GM12878 (cell line): ENCODE results near the gene SMG9. TPM values are rescaled to one million over a fixed set of nuclear protein-coding genes. Genes with fewer than 3 reads are reported as not detected.

Experiments
- ATAC-seq: fragments of 200-7000 bp; cut with Tn5 transposase; 3 replicates; pipeline ENCODE4 v1.9.1; 2020; ENCODE audit warnings: mild to moderate bottlenecking, moderate library complexity
- BruUV-seq: library from RNA; stranded (reverse); fragments of 400-500 nt; replicated peaks from 2 replicates; lab custom pipeline; 2021; lab: Mats Ljungman, UMichigan
- CTCF ChIA-PET: fragments of 300-600 bp; sonication (Branson Sonifier 250); formaldehyde crosslinking; extraction: SDS; loops from one replicate; lab custom pipeline; 2021; ENCODE audit warnings: inconsistent platforms; lab: Yijun Ruan, JAX
- POLR2A ChIA-PET: fragments of 350-600 bp; formaldehyde crosslinking; extraction: SDS; loops from one replicate; lab custom pipeline; 2021; ENCODE audit warnings: inconsistent platforms; lab: Charles Lee
- RAD21 ChIA-PET: fragments of 300-600 bp; sonication (Branson Sonifier 250); formaldehyde crosslinking; loops from one replicate; lab custom pipeline; 2023; ENCODE audit warnings: antibody characterized with exemption; ENCODE audit not compliant: unreplicated experiment; lab: Charles Lee
- SMC1A ChIA-PET: fragments of 300-600 bp; sonication (Branson Sonifier 250); formaldehyde crosslinking; loops from one replicate; lab custom pipeline; 2023; ENCODE audit not compliant: unreplicated experiment, uncharacterized antibody; lab: Charles Lee
- DNase-seq: peaks from one replicate; pipeline ENCODE4 v3.0.0-alpha.2; 2011; ENCODE audit warnings: low read depth, low spot score
- FAIRE-seq: peaks from 3 replicates; lab custom pipeline; 2011; peaks lifted over from hg19 to GRCh38; lab: Jason Lieb, UNC
- H2AFZ ChIP-seq: 2 replicates; pipeline ENCODE4 v1.6.0; 2011; ENCODE audit warnings: low read depth, low read length, control low read depth; ENCODE audit not compliant: control insufficient read depth
- H3K27ac ChIP-seq: 2 replicates; pipeline ENCODE4 v1.5.1; 2011; ENCODE audit warnings: control low read depth; ENCODE audit not compliant: control insufficient read depth, insufficient read depth
- H3K27me3 ChIP-seq, 2 experiments: replicated peaks in 1 of 2; 2 replicates each; pipeline versions ENCODE4 v1.6.0 to v1.6.1; 2011; ENCODE audit warnings: low read length in 1 of 2; ENCODE audit not compliant: control insufficient read depth in 2 of 2, insufficient read depth in 2 of 2
- H3K36me3 ChIP-seq, 2 experiments: 2 replicates each; pipeline ENCODE4 v1.5.1; 2011; ENCODE audit warnings: low read length in 1 of 2; ENCODE audit not compliant: control insufficient read depth in 2 of 2, insufficient read depth in 2 of 2
- H3K4me1 ChIP-seq: 2 replicates; pipeline ENCODE4 v1.6.1; 2011; ENCODE audit warnings: mild to moderate bottlenecking, low read length, moderate library complexity, mixed read lengths; ENCODE audit not compliant: control insufficient read depth, insufficient read depth
- H3K4me2 ChIP-seq: 2 replicates; pipeline ENCODE4 v1.6.0; 2011; ENCODE audit warnings: control low read depth; ENCODE audit not compliant: control insufficient read depth, insufficient read depth
- H3K4me3 ChIP-seq: fragments of 200-600 bp; sonication (generic); 2 replicates; pipeline ENCODE4 v1.5.1; 2016
- H3K79me2 ChIP-seq: 2 replicates; pipeline ENCODE4 v1.6.0; 2011; ENCODE audit warnings: low read length; ENCODE audit not compliant: control insufficient read depth, insufficient read depth
- H3K9ac ChIP-seq: 2 replicates; pipeline ENCODE4 v1.8.0; 2011; ENCODE audit warnings: low read length, control low read depth, mixed read lengths; ENCODE audit not compliant: control insufficient read depth, insufficient read depth
- H3K9me3 ChIP-seq: replicated peaks from 3 replicates; pipeline ENCODE4 v1.5.1; 2011; ENCODE audit warnings: mild to moderate bottlenecking, low read length; ENCODE audit not compliant: control insufficient read depth, insufficient read depth
- H4K20me1 ChIP-seq: 2 replicates; pipeline ENCODE4 v1.6.0; 2011; ENCODE audit not compliant: control insufficient read depth, insufficient read depth
- BCL11A ChIP-seq: IDR thresholded peaks from 2 replicates; pipeline ENCODE4 v1.6.1; 2011; ENCODE audit warnings: low read depth, low read length
- CBX3 ChIP-seq: fragments of 200-600 bp; sonication (generic); IDR thresholded peaks from 2 replicates; pipeline ENCODE4 v1.6.1; 2016; ENCODE audit warnings: low read depth, borderline replicate concordance
- CBX5 ChIP-seq: sonication (generic); IDR thresholded peaks from 2 replicates; pipeline ENCODE4 v1.6.1; 2016; ENCODE audit warnings: low read depth, moderate library complexity, mild to moderate bottlenecking, inconsistent platforms
- CREM ChIP-seq: IDR thresholded peaks from 2 replicates; pipeline ENCODE4 v1.6.1; 2014; ENCODE audit warnings: antibody characterized with exemption, low read depth
- EGR1 ChIP-seq, 2 experiments: IDR thresholded peaks; 1 replicate in 1 of 2; 2 replicates in 1 of 2; pipeline ENCODE4 v1.6.1; 2011 to 2012; ENCODE audit warnings: low read depth in 2 of 2, low read length in 2 of 2, borderline replicate concordance in 1 of 2, mild to moderate bottlenecking in 1 of 2, moderate library complexity in 1 of 2
- HCFC1 ChIP-seq: fragments of 150-350 bp; IDR thresholded peaks from 2 replicates; pipeline ENCODE4 v1.6.1; 2014; ENCODE audit warnings: low read length
- IKZF1 ChIP-seq: fragments of 450-650 bp; conservative IDR thresholded peaks from 2 replicates; pipeline ENCODE4 v1.6.1; 2017; ENCODE audit warnings: antibody characterized with exemption, mild to moderate bottlenecking
- MTA3 ChIP-seq: IDR thresholded peaks from 2 replicates; pipeline ENCODE4 v1.6.1; 2012; ENCODE audit warnings: low read length, inconsistent platforms, borderline replicate concordance
- NR2C2 ChIP-seq: IDR thresholded peaks from 2 replicates; pipeline ENCODE4 v1.6.1; 2011; ENCODE audit warnings: borderline replicate concordance, low read depth; ENCODE audit not compliant: control insufficient read depth, insufficient read length
- POLR2AphosphoS5 ChIP-seq: IDR thresholded peaks from 2 replicates; pipeline ENCODE4 v1.6.1; 2011; ENCODE audit warnings: mild to moderate bottlenecking, low read length, inconsistent platforms
- POU2F2 ChIP-seq: IDR thresholded peaks from 3 replicates; pipeline ENCODE4 v1.6.1; 2011; ENCODE audit warnings: low read depth, mild to moderate bottlenecking, low read length, borderline replicate concordance
- RELA ChIP-seq: fragments of 450-650 bp; IDR thresholded peaks from 2 replicates; pipeline ENCODE4 v1.8.0; 2014; ENCODE audit warnings: borderline replicate concordance; ENCODE audit not compliant: partially characterized antibody
- RUNX3 ChIP-seq: IDR thresholded peaks from 2 replicates; pipeline ENCODE4 v1.6.1; 2012; ENCODE audit warnings: low read length, inconsistent platforms
- SP1 ChIP-seq: IDR thresholded peaks from one replicate; pipeline ENCODE4 v1.6.1; 2011; ENCODE audit warnings: low read depth, low read length
- TBL1XR1 ChIP-seq: IDR thresholded peaks from 2 replicates; pipeline ENCODE4 v1.6.1; 2012; ENCODE audit warnings: low read depth, low read length, improper control_type of control experiment
- TCF12 ChIP-seq: IDR thresholded peaks from 2 replicates; pipeline ENCODE4 v1.6.1; 2011; ENCODE audit warnings: low read depth, mild to moderate bottlenecking, low read length
- TCF7 ChIP-seq: IDR thresholded peaks from 2 replicates; pipeline ENCODE4 v1.6.1; 2014; ENCODE audit warnings: antibody characterized with exemption, borderline replicate concordance
- WGBS: methylation state at CpG from one replicate; pipeline ENCODE4 v1.1.6; 2016; ENCODE audit warnings: low lambda C conversion rate; ENCODE audit not compliant: insufficient replicate concordance, insufficient coverage; ENCODE audit errors: missing lambda C conversion rate; 5-methylcytosine and 5-hydroxymethylcytosine counted together
- in situ Hi-C: fragments of 300-500 bp; cut with MboI; formaldehyde crosslinking; loops from 9 replicates; pipeline ENCODE4 v1.14.3; 2018; ENCODE audit warnings: mixed read lengths
- intact Hi-C: fragments of 100-400 bp; cut with micrococcal nuclease; formaldehyde crosslinking; loops from one replicate; pipeline ENCODE4 v1.14.2; 2022; ENCODE audit not compliant: unreplicated experiment
- polyA plus RNA-seq, 11 experiments: library from polyadenylated mRNA; depleted of rRNA in 4 of 11; unstranded in 6 of 11; stranded (reverse) in 5 of 11; fragments of >200 nt; fragmentation: Nextera tagmentation in 4 of 11; fragmentation: Illumina TruSeq in 1 of 11; extraction: Ambion mirVana in 4 of 11; extraction: Trizol in 1 of 11; gene quantifications; 1 replicate in 1 of 11; 2 replicates in 10 of 11; pipeline versions ENCODE4 v1.2.1 to v1.2.3, GENCODE V29; 2011 to 2016; ENCODE audit warnings: inconsistent platforms in 2 of 11, missing spikeins in 2 of 11, low read depth in 1 of 11
- total RNA-seq, 4 experiments: library from RNA; depleted of rRNA in 3 of 4; stranded (reverse); fragments of >200 nt in 3 of 4; fragmentation: Illumina TruSeq in 1 of 4; extraction: Trizol in 1 of 4; gene quantifications; 2 replicates each; pipeline versions ENCODE4 v1.2.1 to v1.2.3, GENCODE V29; 2013 to 2021
- TF ChIP-seq, protein P1 (sequence below): fragments of 450-650 bp; IDR thresholded peaks from 2 replicates; pipeline ENCODE4 v1.6.1; 2016; ENCODE audit warnings: mild to moderate bottlenecking
- TF ChIP-seq, protein P2 (sequence below): fragments of 450-650 bp; conservative IDR thresholded peaks from 2 replicates; pipeline ENCODE4 v1.6.1; 2017; ENCODE audit warnings: mild to moderate bottlenecking, moderate library complexity
- TF ChIP-seq, protein P3 (sequence below): IDR thresholded peaks from 2 replicates; pipeline ENCODE4 v1.6.1; 2012; ENCODE audit warnings: low read length, inconsistent platforms

The SMG9 gene
- total and polyA plus RNA-seq, 10 of the 15 experiments (the other 5 are each of a cell fraction or from before 2014, with no cell fraction given), result 0.69 to 52.2 (median 28.1) TPM

DNA sequence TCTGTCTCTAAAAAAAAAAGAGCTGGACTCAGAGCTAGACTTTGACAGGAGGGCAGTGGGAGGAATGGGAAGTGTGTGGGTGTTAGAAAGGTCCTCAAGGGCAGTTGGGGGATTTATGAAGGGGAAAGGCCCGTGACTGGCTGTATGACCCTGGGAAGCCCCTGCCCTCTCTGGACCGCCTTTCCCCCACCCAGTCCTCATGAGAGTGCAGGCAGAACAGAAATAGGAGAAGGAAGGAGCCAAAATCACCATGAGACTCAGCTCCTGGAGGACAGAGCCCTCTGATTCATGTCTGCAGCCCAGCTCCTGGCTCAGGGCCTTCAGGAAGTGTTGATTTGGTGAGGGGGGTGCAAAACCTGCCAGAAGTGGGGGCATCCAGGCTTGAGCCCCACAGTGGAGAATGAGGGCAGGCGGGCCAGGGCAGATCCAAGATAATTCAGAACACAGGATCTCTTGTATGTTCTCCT is 8.7 kb upstream of the SMG9 start (continued):
- TF ChIP-seq EGR1 (IDR thresholded peaks at IDR 0.05; ENCODE audit: borderline replicate concordance in 1 of 2, low read depth in 2 of 2, low read length in 2 of 2) (peak in 1 of 2 experiments; percentile 95; a peak in 2 of 3 replicates), CBX5 (no peak), TCF7 (no peak), TBL1XR1 (no peak; the same call in 1 of the 2 replicates), SP1 (peak; percentile 71), RUNX3 (peak; percentile 77), BCL11A (peak; percentile 80), POU2F2 (peak; percentile 42; the same call in 1 of the 3 replicates), POLR2AphosphoS5 (peak; percentile 81; the same call in 1 of the 2 replicates), CBX3 (no peak), MTA3 (peak; percentile 72; the same call in 1 of the 2 replicates)
- TF ChIP-seq, protein P1, sequence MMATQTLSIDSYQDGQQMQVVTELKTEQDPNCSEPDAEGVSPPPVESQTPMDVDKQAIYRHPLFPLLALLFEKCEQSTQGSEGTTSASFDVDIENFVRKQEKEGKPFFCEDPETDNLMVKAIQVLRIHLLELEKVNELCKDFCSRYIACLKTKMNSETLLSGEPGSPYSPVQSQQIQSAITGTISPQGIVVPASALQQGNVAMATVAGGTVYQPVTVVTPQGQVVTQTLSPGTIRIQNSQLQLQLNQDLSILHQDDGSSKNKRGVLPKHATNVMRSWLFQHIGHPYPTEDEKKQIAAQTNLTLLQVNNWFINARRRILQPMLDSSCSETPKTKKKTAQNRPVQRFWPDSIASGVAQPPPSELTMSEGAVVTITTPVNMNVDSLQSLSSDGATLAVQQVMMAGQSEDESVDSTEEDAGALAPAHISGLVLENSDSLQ, result peak; percentile 44; the same call in 1 of the 2 replicates

DNA sequence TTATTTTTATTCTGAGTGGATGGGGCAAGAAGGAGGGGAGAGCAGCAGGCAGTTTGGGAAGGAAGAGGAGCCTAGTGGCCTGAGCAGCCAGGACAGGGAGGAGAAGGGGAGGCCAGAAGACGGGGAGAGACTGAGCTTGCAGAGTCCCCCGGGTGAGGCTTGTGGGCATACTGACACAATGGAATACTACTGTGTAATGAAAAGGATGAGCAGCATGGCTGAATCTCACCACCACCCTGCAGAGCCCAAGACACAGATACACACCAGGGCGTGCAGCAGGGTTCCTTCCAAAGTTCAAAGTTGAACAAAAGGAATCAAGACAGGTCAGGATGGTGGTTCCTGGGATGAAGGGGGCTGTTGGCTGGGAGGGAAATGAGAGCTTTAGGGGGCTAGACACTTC is 8.1 kb upstream of the SMG9 start:
- Histone ChIP-seq H2AFZ (no peak overlapping the region), H4K20me1 (no peaks in the 10 kb centered on the region), H3K4me2 (peak overlapping the region; percentile 86; the same call in 1 of the 2 replicates), H3K4me1 (peaks cover 70% of the 10 kb centered on the region), H3K9ac (peak overlapping the region; percentile 76), H3K9me3 (no peaks in the 10 kb centered on the region; the same call in 2 of the 3 replicates), H3K27me3 (no peaks in the 10 kb centered on the region), H3K4me3 (no peak overlapping the region), H3K27ac (peak overlapping the region; percentile 100), H3K79me2 (peaks cover 1% of the 10 kb centered on the region; the same call in 1 of the 2 replicates), H3K36me3 (peaks cover 12 to 13% of the 10 kb centered on the region in 2 experiments)
- ATAC-seq (no peak), DNase-seq (no peak), FAIRE-seq (no peak)
- CTCF ChIA-PET, result interaction anchor here (0.8 to 20.8 kb wide), 7 partner anchors 8 to 208 kb away, joined by 3 to 324 read pairs (median 9); partner anchors contain the start of genes KCNN4 and SMG9
- intact Hi-C loops (no loop called here), in situ Hi-C loops (loop anchor here (25.0 kb wide), 2 partner anchors 1699 to 1826 kb away; partner anchors contain the start of genes ERFL and FOSB)
- RAD21 ChIA-PET, result interaction anchor here (0.7 to 8.3 kb wide), 8 partner anchors 8 to 94 kb away, joined by 3 to 167 read pairs (median 38); partner anchors contain the start of genes KCNN4, PLAUR and SMG9
- BruUV-seq, result no TSS peak
- WGBS, result 100% methylated on average over 2 of the region's 3 CpGs
- SMC1A ChIA-PET, result interaction anchor here (1.0 to 20.1 kb wide), 5 partner anchors 10 to 95 kb away, joined by 3 to 325 read pairs (median 88); partner anchors contain the start of genes KCNN4 and SMG9
- POLR2A ChIA-PET, result interaction anchor here (1.1 to 18.9 kb wide), 3 partner anchors 12 to 22 kb away, joined by 3 to 389 read pairs (median 307); partner anchors contain the start of genes KCNN4 and SMG9
- TF ChIP-seq TCF12 (no peak), RUNX3 (no peak), IKZF1 (no peak), CREM (no peak), RELA (no peak), NR2C2 (no peak), HCFC1 (no peak)
- TF ChIP-seq, protein P2, sequence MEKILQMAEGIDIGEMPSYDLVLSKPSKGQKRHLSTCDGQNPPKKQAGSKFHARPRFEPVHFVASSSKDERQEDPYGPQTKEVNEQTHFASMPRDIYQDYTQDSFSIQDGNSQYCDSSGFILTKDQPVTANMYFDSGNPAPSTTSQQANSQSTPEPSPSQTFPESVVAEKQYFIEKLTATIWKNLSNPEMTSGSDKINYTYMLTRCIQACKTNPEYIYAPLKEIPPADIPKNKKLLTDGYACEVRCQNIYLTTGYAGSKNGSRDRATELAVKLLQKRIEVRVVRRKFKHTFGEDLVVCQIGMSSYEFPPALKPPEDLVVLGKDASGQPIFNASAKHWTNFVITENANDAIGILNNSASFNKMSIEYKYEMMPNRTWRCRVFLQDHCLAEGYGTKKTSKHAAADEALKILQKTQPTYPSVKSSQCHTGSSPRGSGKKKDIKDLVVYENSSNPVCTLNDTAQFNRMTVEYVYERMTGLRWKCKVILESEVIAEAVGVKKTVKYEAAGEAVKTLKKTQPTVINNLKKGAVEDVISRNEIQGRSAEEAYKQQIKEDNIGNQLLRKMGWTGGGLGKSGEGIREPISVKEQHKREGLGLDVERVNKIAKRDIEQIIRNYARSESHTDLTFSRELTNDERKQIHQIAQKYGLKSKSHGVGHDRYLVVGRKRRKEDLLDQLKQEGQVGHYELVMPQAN, result no peak
- TF ChIP-seq, protein P3, sequence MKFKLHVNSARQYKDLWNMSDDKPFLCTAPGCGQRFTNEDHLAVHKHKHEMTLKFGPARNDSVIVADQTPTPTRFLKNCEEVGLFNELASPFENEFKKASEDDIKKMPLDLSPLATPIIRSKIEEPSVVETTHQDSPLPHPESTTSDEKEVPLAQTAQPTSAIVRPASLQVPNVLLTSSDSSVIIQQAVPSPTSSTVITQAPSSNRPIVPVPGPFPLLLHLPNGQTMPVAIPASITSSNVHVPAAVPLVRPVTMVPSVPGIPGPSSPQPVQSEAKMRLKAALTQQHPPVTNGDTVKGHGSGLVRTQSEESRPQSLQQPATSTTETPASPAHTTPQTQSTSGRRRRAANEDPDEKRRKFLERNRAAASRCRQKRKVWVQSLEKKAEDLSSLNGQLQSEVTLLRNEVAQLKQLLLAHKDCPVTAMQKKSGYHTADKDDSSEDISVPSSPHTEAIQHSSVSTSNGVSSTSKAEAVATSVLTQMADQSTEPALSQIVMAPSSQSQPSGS, result no peak
